Astrocyte (in vitro differentiated cells and primary cell): Measurements from ENCODE around the gene BCL11B. TPM values are rescaled to one million over a fixed set of nuclear protein-coding genes. Genes with fewer than 3 reads are reported as not detected.

Experiments used
- DNase-seq: peaks from one replicate; pipeline ENCODE4 v3.0.0-alpha.2; 2010; ENCODE audit warnings: low read depth
- FAIRE-seq: peaks from 2 replicates; lab custom pipeline; 2011; peaks lifted over from hg19 to GRCh38; lab: Jason Lieb, UNC
- H2AFZ ChIP-seq: 2 replicates; pipeline ENCODE4 v1.6.0; 2012; ENCODE audit warnings: low read depth, low read length, inconsistent platforms
- H3K27ac ChIP-seq: 2 replicates; pipeline ENCODE4 v1.5.1; 2011; ENCODE audit warnings: low read depth, low read length, inconsistent platforms
- H3K27me3 ChIP-seq: 2 replicates; pipeline ENCODE4 v1.6.0; 2011; ENCODE audit warnings: low read length, inconsistent platforms; ENCODE audit not compliant: insufficient read depth
- H3K36me3 ChIP-seq: 2 replicates; pipeline ENCODE4 v1.5.1; 2011; ENCODE audit warnings: low read length, inconsistent platforms; ENCODE audit not compliant: insufficient read depth
- H3K4me1 ChIP-seq: 2 replicates; pipeline ENCODE4 v1.5.1; 2011; ENCODE audit warnings: low read length, inconsistent platforms; ENCODE audit not compliant: insufficient read depth
- H3K4me2 ChIP-seq: 2 replicates; pipeline ENCODE4 v1.6.0; 2012; ENCODE audit warnings: low read length, inconsistent platforms
- H3K4me3 ChIP-seq: 2 replicates; pipeline ENCODE4 v1.5.1; 2011; ENCODE audit warnings: low read depth, mild to moderate bottlenecking, low read length, inconsistent platforms; ENCODE audit not compliant: insufficient read depth
- H3K79me2 ChIP-seq: 2 replicates; pipeline ENCODE4 v1.6.0; 2012; ENCODE audit warnings: mild to moderate bottlenecking, low read length, inconsistent platforms; ENCODE audit not compliant: insufficient read depth
- H3K9ac ChIP-seq: 2 replicates; pipeline ENCODE4 v1.6.0; 2012; ENCODE audit warnings: mild to moderate bottlenecking, low read length, inconsistent platforms
- H3K9me3 ChIP-seq: 2 replicates; pipeline ENCODE4 v1.5.1; 2012; ENCODE audit warnings: low read depth, mild to moderate bottlenecking, low read length, inconsistent platforms; ENCODE audit not compliant: insufficient read depth
- H4K20me1 ChIP-seq: 2 replicates; pipeline ENCODE4 v1.6.0; 2012; ENCODE audit warnings: low read length, inconsistent platforms; ENCODE audit not compliant: insufficient read depth
- H3K27ac Mint-ChIP-seq: one replicate; pipeline ENCODE4 v1.8.0; 2021; ENCODE audit warnings: mild to moderate bottlenecking, mixed read lengths; ENCODE audit not compliant: unreplicated experiment
- H3K27me3 Mint-ChIP-seq: one replicate; pipeline ENCODE4 v1.8.0; 2021; ENCODE audit warnings: low read depth, mixed read lengths; ENCODE audit not compliant: unreplicated experiment
- H3K36me3 Mint-ChIP-seq: one replicate; pipeline ENCODE4 v1.8.0; 2021; ENCODE audit warnings: low read depth, mixed read lengths; ENCODE audit not compliant: unreplicated experiment
- H3K4me1 Mint-ChIP-seq: one replicate; pipeline ENCODE4 v1.8.0; 2021; ENCODE audit warnings: low read depth, mixed read lengths; ENCODE audit not compliant: unreplicated experiment
- H3K4me3 Mint-ChIP-seq: one replicate; pipeline ENCODE4 v1.8.0; 2021; ENCODE audit warnings: mild to moderate bottlenecking, moderate library complexity, mixed read lengths; ENCODE audit not compliant: unreplicated experiment
- H3K9me3 Mint-ChIP-seq: one replicate; pipeline ENCODE4 v1.8.0; 2021; ENCODE audit warnings: mild to moderate bottlenecking, mixed read lengths; ENCODE audit not compliant: unreplicated experiment
- EZH2 ChIP-seq: IDR thresholded peaks from 2 replicates; pipeline ENCODE4 v1.6.1; 2012; ENCODE audit warnings: mild to moderate bottlenecking, low read length, inconsistent platforms; ENCODE audit not compliant: insufficient read depth
- total RNA-seq: library from RNA; stranded (reverse); gene quantifications from 2 replicates; pipeline ENCODE4 v1.2.1, GENCODE V29; 2021
- TF ChIP-seq, protein P1 (sequence below): IDR thresholded peaks from 2 replicates; pipeline ENCODE4 v1.5.1; 2011; ENCODE audit warnings: low read depth, mild to moderate bottlenecking, inconsistent platforms, low read length, moderate library complexity; ENCODE audit not compliant: insufficient read depth

BCL11B gene
- total RNA-seq, 1 donor from 2014 or later, result 1.1 TPM

DNA sequence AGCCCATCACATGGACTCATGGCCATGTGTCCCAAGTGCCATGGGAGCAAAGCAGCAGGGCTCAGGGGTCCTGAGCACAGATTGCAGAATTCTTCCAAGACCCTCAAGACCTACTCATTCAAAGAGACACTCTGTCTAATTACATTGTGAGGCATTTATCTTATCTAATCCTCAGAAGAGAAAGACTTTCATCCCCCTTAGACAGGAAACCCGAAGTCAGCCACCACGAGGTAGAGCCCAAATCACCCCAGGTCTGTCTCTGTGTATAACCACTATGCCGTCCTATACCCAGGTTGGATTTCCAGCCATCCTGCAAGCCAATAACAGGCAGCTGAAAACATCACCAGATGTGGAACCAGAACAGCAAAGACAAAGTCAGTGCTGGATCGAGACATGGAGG lies 8.9 kb upstream of the BCL11B start:
- Mint-ChIP-seq H3K4me1 (peaks cover 13% of the 10 kb centered on the region), H3K27ac (no peak overlapping the region), H3K36me3 (no peaks in the 10 kb centered on the region), H3K9me3 (peaks cover 2% of the 10 kb centered on the region), H3K4me3 (no peak overlapping the region), H3K27me3 (peaks cover 33% of the 10 kb centered on the region)
- Histone ChIP-seq H3K9ac (no peak overlapping the region), H3K4me2 (no peak overlapping the region), H3K79me2 (no peaks in the 10 kb centered on the region), H2AFZ (no peak overlapping the region), H3K27ac (no peak overlapping the region), H3K4me3 (no peak overlapping the region), H4K20me1 (no peaks in the 10 kb centered on the region), H3K36me3 (no peaks in the 10 kb centered on the region), H3K27me3 (peaks cover 32% of the 10 kb centered on the region), H3K9me3 (no peaks in the 10 kb centered on the region), H3K4me1 (no peaks in the 10 kb centered on the region)
- no peak for TF ChIP-seq EZH2
- TF ChIP-seq, protein P1, sequence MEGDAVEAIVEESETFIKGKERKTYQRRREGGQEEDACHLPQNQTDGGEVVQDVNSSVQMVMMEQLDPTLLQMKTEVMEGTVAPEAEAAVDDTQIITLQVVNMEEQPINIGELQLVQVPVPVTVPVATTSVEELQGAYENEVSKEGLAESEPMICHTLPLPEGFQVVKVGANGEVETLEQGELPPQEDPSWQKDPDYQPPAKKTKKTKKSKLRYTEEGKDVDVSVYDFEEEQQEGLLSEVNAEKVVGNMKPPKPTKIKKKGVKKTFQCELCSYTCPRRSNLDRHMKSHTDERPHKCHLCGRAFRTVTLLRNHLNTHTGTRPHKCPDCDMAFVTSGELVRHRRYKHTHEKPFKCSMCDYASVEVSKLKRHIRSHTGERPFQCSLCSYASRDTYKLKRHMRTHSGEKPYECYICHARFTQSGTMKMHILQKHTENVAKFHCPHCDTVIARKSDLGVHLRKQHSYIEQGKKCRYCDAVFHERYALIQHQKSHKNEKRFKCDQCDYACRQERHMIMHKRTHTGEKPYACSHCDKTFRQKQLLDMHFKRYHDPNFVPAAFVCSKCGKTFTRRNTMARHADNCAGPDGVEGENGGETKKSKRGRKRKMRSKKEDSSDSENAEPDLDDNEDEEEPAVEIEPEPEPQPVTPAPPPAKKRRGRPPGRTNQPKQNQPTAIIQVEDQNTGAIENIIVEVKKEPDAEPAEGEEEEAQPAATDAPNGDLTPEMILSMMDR, result no peak
- DNase-seq, result no peak
- FAIRE-seq, result no peak

DNA sequence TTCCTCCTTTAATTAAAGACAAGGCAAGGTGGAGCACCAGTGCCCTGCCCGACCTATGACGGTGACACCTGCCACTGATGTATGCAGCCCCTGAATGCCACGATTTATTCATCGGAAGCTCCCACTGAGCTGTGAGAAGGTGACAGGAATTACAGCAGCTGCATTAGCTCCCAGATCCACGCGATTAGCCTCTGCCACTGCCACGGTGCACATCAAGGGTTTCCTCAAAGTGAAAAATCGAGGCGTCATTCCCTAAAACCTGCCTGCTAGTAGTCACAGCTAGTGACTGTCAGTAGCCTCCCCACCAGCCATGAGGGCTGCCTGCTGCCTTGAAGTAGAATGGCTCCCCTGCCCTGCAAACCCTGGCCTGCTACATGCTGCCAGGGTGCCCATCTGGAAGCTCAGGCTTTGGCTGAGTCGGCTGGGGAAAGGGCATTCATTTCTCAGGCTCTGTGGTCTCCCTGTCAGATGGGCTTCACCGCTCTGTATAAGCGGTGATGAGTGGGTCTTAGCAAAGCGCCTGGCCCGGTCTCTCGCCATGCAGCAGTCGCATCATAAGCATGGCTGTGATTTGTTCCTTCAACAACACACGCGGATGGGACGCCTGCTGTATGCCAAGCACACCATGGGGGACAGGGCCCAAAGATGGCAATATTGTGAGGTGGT lies 8.2 kb upstream of the BCL11B start:
- H3K9me3 ChIP-seq, result no peaks in the 10 kb centered on the region
- no peak overlapping the region for H3K9ac ChIP-seq
- H3K36me3 ChIP-seq, result no peaks in the 10 kb centered on the region
- no peak for DNase-seq
- no peak overlapping the region for H3K4me2 ChIP-seq
- peaks cover 2% of the 10 kb centered on the region for H3K9me3 Mint-ChIP-seq
- no peaks in the 10 kb centered on the region for H3K36me3 Mint-ChIP-seq
- H3K27me3 ChIP-seq, result peaks cover 37% of the 10 kb centered on the region
- FAIRE-seq, result no peak
- no peaks in the 10 kb centered on the region for H4K20me1 ChIP-seq
- peaks cover 13% of the 10 kb centered on the region for H3K4me1 Mint-ChIP-seq
- H3K4me3 Mint-ChIP-seq, result no peak overlapping the region
- no peak overlapping the region for H3K27ac ChIP-seq
- H2AFZ ChIP-seq, result no peak overlapping the region
- H3K27ac Mint-ChIP-seq, result no peak overlapping the region
- peaks cover 33% of the 10 kb centered on the region for H3K27me3 Mint-ChIP-seq
- TF ChIP-seq, protein P1, result no peak
- TF ChIP-seq EZH2, result no peak
- H3K4me3 ChIP-seq, result no peak overlapping the region
- H3K4me1 ChIP-seq, result no peaks in the 10 kb centered on the region
- no peaks in the 10 kb centered on the region for H3K79me2 ChIP-seq

DNA sequence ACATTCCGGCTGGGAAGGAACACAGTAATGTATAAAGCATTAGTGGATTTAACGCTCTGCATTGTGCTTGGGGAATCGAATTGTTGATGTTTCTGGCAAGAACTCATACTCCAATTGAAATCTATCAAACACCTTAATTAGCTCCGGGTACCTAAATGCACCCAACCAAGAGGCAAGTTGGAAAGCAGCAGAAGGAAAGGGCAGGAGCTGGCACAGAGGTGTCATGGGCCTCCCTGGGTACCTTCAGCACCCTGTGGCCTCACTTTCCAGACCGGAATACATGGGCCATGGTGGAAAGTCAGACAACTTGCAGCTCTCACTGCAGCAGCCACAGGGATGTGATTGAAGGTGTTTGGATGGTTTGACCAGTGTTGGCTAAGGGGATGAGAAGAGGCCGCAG lies 6.8 kb upstream of the BCL11B start:
- Histone ChIP-seq H3K4me1 (no peaks in the 10 kb centered on the region), H3K4me3 (no peak overlapping the region), H3K27ac (no peak overlapping the region), H4K20me1 (no peaks in the 10 kb centered on the region), H3K9ac (no peak overlapping the region), H3K9me3 (no peaks in the 10 kb centered on the region), H2AFZ (no peak overlapping the region), H3K27me3 (peaks cover 37% of the 10 kb centered on the region), H3K36me3 (no peaks in the 10 kb centered on the region), H3K4me2 (no peak overlapping the region), H3K79me2 (no peaks in the 10 kb centered on the region)
- Mint-ChIP-seq H3K27me3 (peaks cover 30% of the 10 kb centered on the region), H3K4me3 (no peak overlapping the region), H3K27ac (no peak overlapping the region), H3K9me3 (peaks cover 2% of the 10 kb centered on the region), H3K4me1 (peaks cover 13% of the 10 kb centered on the region), H3K36me3 (no peaks in the 10 kb centered on the region)
- TF ChIP-seq, protein P1, result no peak
- no peak for TF ChIP-seq EZH2
- no peak for FAIRE-seq
- no peak for DNase-seq
